ENCODE results near the gene NFIA. TPM values are rescaled to one million over a fixed set of nuclear protein-coding genes. Genes with fewer than 3 reads are reported as not detected.

Gene NFIA
- total and polyA plus RNA-seq, 9 of the 15 experiments (the other 6 are each of a cell fraction or from before 2014, with no cell fraction given) = 5.3 to 24.9 (median 9.8) TPM

DNA sequence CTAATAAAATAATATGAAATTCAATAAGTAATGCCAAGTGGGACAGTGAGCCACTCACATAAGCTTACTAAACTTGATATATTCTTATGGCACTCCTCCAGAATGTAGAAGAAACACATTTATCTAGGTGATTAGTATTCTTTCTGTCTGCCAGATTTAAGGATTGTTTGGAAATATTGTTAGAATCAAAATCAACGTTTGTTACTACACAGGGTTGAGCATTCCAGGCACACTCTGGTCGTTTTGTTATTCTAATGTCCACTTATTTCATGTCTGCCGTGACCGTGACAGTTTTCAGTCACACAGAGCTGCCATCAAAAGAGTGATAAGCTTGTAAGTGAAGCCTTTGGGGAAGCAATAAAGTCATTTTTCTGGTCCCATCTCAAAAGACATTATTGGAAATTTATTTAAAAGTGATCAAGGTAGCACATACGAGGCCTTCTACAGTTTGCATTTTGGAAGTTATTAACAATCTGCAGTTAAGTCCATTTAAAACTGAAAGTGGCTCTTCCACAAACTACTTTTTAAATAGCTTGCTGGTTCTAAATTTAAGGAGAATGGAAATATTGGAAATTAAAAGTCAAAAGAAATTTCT, 38.0 kb downstream of the NFIA start (continued):
- no peak for TF ChIP-seq NCOA6 (IDR thresholded peaks at IDR 0.05)
- no peak for TF ChIP-seq MYBL2 (IDR thresholded peaks at IDR 0.05; ENCODE audit: low read depth)
- TF ChIP-seq MYBL2 (CRISPR knock-in tag; IDR thresholded peaks at IDR 0.05; ENCODE audit: borderline replicate concordance) = no peak
- TF ChIP-seq, protein P1, sequence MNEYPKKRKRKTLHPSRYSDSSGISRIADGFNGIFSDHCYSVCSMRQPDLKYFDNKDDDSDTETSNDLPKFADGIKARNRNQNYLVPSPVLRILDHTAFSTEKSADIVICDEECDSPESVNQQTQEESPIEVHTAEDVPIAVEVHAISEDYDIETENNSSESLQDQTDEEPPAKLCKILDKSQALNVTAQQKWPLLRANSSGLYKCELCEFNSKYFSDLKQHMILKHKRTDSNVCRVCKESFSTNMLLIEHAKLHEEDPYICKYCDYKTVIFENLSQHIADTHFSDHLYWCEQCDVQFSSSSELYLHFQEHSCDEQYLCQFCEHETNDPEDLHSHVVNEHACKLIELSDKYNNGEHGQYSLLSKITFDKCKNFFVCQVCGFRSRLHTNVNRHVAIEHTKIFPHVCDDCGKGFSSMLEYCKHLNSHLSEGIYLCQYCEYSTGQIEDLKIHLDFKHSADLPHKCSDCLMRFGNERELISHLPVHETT (CRISPR knock-in tag; conservative IDR thresholded peaks at IDR 0.05 in 1 of 2, IDR thresholded peaks at IDR 0.05 in 1 of 2) = 0 out of 4 replicates have a peak, but pooled peaks of 1 of the 2 experiments have one; percentile 30
- TF ChIP-seq, protein P2, sequence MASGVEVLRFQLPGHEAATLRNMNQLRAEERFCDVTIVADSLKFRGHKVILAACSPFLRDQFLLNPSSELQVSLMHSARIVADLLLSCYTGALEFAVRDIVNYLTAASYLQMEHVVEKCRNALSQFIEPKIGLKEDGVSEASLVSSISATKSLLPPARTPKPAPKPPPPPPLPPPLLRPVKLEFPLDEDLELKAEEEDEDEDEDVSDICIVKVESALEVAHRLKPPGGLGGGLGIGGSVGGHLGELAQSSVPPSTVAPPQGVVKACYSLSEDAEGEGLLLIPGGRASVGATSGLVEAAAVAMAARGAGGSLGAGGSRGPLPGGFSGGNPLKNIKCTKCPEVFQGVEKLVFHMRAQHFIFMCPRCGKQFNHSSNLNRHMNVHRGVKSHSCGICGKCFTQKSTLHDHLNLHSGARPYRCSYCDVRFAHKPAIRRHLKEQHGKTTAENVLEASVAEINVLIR (CRISPR knock-in tag; IDR thresholded peaks at IDR 0.05) = no peak
- no peak for TF ChIP-seq DMBX1 (CRISPR knock-in tag; IDR thresholded peaks at IDR 0.05; ENCODE audit: borderline replicate concordance)
- no peak for TF ChIP-seq EHMT2 (IDR thresholded peaks at IDR 0.05)
- no peak for TF ChIP-seq ZNF316 (IDR thresholded peaks at IDR 0.05)
- 0 out of 2 replicates have a peak, but pooled peaks have one; percentile 40 for TF ChIP-seq GATAD2B (IDR thresholded peaks at IDR 0.05; ENCODE audit: borderline replicate concordance)
- no peak for TF ChIP-seq TSC22D4 (tag; IDR thresholded peaks at IDR 0.05)
- TF ChIP-seq, protein P3, sequence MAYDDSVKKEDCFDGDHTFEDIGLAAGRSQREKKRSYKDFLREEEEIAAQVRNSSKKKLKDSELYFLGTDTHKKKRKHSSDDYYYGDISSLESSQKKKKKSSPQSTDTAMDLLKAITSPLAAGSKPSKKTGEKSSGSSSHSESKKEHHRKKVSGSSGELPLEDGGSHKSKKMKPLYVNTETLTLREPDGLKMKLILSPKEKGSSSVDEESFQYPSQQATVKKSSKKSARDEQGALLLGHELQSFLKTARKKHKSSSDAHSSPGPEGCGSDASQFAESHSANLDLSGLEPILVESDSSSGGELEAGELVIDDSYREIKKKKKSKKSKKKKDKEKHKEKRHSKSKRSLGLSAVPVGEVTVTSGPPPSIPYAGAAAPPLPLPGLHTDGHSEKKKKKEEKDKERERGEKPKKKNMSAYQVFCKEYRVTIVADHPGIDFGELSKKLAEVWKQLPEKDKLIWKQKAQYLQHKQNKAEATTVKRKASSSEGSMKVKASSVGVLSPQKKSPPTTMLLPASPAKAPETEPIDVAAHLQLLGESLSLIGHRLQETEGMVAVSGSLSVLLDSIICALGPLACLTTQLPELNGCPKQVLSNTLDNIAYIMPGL (CRISPR knock-in tag; IDR thresholded peaks at IDR 0.05) = no peak
- 0 out of 2 replicates have a peak, but pooled peaks have one; percentile 42 for TF ChIP-seq ZNF584 (CRISPR knock-in tag; IDR thresholded peaks at IDR 0.05; ENCODE audit: low read depth)
- TF ChIP-seq, protein P4, sequence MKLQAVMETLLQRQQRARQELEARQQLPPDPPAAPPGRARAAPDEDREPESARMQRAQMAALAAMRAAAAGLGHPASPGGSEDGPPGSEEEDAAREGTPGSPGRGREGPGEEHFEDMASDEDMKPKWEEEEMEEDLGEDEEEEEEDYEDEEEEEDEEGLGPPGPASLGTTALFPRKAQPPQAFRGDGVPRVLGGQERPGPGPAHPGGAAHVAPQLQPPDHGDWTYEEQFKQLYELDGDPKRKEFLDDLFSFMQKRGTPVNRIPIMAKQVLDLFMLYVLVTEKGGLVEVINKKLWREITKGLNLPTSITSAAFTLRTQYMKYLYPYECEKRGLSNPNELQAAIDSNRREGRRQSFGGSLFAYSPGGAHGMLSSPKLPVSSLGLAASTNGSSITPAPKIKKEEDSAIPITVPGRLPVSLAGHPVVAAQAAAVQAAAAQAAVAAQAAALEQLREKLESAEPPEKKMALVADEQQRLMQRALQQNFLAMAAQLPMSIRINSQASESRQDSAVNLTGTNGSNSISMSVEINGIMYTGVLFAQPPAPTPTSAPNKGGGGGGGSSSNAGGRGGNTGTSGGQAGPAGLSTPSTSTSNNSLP (IDR thresholded peaks at IDR 0.05; ENCODE audit: borderline replicate concordance, low read depth, low read length) = no peak
- TF ChIP-seq, protein P5, sequence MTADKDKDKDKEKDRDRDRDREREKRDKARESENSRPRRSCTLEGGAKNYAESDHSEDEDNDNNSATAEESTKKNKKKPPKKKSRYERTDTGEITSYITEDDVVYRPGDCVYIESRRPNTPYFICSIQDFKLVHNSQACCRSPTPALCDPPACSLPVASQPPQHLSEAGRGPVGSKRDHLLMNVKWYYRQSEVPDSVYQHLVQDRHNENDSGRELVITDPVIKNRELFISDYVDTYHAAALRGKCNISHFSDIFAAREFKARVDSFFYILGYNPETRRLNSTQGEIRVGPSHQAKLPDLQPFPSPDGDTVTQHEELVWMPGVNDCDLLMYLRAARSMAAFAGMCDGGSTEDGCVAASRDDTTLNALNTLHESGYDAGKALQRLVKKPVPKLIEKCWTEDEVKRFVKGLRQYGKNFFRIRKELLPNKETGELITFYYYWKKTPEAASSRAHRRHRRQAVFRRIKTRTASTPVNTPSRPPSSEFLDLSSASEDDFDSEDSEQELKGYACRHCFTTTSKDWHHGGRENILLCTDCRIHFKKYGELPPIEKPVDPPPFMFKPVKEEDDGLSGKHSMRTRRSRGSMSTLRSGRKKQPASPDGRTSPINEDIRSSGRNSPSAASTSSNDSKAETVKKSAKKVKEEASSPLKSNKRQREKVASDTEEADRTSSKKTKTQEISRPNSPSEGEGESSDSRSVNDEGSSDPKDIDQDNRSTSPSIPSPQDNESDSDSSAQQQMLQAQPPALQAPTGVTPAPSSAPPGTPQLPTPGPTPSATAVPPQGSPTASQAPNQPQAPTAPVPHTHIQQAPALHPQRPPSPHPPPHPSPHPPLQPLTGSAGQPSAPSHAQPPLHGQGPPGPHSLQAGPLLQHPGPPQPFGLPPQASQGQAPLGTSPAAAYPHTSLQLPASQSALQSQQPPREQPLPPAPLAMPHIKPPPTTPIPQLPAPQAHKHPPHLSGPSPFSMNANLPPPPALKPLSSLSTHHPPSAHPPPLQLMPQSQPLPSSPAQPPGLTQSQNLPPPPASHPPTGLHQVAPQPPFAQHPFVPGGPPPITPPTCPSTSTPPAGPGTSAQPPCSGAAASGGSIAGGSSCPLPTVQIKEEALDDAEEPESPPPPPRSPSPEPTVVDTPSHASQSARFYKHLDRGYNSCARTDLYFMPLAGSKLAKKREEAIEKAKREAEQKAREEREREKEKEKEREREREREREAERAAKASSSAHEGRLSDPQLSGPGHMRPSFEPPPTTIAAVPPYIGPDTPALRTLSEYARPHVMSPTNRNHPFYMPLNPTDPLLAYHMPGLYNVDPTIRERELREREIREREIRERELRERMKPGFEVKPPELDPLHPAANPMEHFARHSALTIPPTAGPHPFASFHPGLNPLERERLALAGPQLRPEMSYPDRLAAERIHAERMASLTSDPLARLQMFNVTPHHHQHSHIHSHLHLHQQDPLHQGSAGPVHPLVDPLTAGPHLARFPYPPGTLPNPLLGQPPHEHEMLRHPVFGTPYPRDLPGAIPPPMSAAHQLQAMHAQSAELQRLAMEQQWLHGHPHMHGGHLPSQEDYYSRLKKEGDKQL (CRISPR knock-in tag; IDR thresholded peaks at IDR 0.05; ENCODE audit: borderline replicate concordance) = no peak
- TF ChIP-seq ZNF785 (CRISPR knock-in tag; IDR thresholded peaks at IDR 0.05) = no peak
- no peak for TF ChIP-seq ZNF133 (CRISPR knock-in tag; IDR thresholded peaks at IDR 0.05)
